ENCODE results near the gene FADS3. TPM values are rescaled to one million over a fixed set of nuclear protein-coding genes. Genes with fewer than 3 reads are reported as not detected.

The FADS3 gene
- total RNA-seq, 1 experiment from 2014 or later: 22.6 TPM

DNA sequence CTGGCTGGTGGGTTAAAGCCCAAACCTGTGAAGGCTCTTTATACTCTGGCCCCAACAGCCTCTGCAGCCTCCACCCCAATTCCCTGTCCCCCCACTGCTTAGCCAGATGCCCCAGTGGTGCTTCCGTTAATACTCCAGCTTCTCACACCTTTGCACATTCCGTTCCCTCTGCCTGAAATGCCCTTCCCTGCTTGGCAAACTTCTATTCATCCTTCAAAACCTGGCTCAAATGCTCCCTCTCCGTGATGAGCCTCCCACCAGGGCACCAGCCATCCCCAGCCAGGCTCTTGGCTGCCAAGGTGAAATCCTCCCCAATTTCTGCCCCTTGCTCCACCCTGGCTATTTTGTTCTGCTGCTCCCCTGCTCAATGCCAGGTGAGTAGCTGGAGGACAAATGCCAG, 12.5 kb upstream of the FADS3 start:
- Histone ChIP-seq H3K9me3 (ENCODE audit: control insufficient read depth, insufficient read depth, low read depth, low read length) (no peaks in the 10 kb centered on the region), H3K4me1 (ENCODE audit: control insufficient read depth, insufficient read depth, low read length) (no peaks in the 10 kb centered on the region), H3K4me3 (ENCODE audit: low read depth in 2 of 2, low read length in 2 of 2) (no peak overlapping the region), H3K27me3 (ENCODE audit: control insufficient read depth, insufficient read depth, low read length) (no peaks in the 10 kb centered on the region), H3K36me3 (ENCODE audit: control insufficient read depth, insufficient read depth, low read length) (no peaks in the 10 kb centered on the region), H3K27ac (ENCODE audit: low read length) (no peak overlapping the region)
- ATAC-seq (no peak), DNase-seq (ENCODE audit: low read depth, low spot score) (no peak)
- in situ Hi-C loops (cut with HindIII; ENCODE audit: low pct_unique_long_range_greater_than_20kb, low sequenced_read_pairs): no loop called here
- intact Hi-C loops (cut with micrococcal nuclease; ENCODE audit: unreplicated experiment): no loop called here
- no TSS peak for BruUV-seq (replicated peaks)
- CTCF ChIA-PET: interaction anchor here (1.2 kb wide), 1 partner anchor 43 kb away, joined by 3 read pairs; no protein-coding TSS in a partner anchor
- TF ChIP-seq, protein P1, sequence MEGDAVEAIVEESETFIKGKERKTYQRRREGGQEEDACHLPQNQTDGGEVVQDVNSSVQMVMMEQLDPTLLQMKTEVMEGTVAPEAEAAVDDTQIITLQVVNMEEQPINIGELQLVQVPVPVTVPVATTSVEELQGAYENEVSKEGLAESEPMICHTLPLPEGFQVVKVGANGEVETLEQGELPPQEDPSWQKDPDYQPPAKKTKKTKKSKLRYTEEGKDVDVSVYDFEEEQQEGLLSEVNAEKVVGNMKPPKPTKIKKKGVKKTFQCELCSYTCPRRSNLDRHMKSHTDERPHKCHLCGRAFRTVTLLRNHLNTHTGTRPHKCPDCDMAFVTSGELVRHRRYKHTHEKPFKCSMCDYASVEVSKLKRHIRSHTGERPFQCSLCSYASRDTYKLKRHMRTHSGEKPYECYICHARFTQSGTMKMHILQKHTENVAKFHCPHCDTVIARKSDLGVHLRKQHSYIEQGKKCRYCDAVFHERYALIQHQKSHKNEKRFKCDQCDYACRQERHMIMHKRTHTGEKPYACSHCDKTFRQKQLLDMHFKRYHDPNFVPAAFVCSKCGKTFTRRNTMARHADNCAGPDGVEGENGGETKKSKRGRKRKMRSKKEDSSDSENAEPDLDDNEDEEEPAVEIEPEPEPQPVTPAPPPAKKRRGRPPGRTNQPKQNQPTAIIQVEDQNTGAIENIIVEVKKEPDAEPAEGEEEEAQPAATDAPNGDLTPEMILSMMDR (IDR thresholded peaks at IDR 0.05): no peak
- TF ChIP-seq POLR2AphosphoS5 (IDR thresholded peaks at IDR 0.05; ENCODE audit: low read depth, low read length): no peak
- no peak for TF ChIP-seq TCF7L2 (IDR thresholded peaks at IDR 0.05; ENCODE audit: low read depth, low read length)
- TF ChIP-seq, protein P2, sequence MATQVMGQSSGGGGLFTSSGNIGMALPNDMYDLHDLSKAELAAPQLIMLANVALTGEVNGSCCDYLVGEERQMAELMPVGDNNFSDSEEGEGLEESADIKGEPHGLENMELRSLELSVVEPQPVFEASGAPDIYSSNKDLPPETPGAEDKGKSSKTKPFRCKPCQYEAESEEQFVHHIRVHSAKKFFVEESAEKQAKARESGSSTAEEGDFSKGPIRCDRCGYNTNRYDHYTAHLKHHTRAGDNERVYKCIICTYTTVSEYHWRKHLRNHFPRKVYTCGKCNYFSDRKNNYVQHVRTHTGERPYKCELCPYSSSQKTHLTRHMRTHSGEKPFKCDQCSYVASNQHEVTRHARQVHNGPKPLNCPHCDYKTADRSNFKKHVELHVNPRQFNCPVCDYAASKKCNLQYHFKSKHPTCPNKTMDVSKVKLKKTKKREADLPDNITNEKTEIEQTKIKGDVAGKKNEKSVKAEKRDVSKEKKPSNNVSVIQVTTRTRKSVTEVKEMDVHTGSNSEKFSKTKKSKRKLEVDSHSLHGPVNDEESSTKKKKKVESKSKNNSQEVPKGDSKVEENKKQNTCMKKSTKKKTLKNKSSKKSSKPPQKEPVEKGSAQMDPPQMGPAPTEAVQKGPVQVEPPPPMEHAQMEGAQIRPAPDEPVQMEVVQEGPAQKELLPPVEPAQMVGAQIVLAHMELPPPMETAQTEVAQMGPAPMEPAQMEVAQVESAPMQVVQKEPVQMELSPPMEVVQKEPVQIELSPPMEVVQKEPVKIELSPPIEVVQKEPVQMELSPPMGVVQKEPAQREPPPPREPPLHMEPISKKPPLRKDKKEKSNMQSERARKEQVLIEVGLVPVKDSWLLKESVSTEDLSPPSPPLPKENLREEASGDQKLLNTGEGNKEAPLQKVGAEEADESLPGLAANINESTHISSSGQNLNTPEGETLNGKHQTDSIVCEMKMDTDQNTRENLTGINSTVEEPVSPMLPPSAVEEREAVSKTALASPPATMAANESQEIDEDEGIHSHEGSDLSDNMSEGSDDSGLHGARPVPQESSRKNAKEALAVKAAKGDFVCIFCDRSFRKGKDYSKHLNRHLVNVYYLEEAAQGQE (IDR thresholded peaks at IDR 0.05; ENCODE audit: insufficient read depth in 1 of 2, low read depth in 2 of 2, low read length in 1 of 2): no peak
- TF ChIP-seq SIN3A (IDR thresholded peaks at IDR 0.05; ENCODE audit: borderline replicate concordance, insufficient read depth, low read depth, low read length): no peak
- POLR2A ChIA-PET: no interaction called here

DNA sequence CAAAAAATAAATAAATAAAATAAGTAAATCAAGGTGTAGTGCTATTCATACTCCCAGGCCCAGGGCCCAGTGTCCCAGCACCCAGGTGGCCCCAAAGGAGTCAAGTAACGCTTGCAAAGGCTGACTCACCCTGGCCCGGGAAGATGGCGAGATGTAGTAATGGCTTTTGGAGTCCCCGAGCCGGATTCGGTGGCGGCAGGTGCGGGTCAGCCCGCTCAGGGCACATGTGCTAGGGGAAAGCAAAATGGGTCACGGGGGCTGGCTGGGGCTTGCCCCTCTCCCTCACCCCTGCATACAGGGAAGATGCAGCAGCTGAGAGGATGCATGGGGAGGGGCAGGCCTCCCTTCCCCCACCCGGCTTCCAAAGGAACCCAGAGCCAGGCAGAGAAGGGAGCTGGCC, 11.0 kb upstream of the FADS3 start:
- CTCF ChIA-PET: interaction anchor here (0.7 to 2.3 kb wide), 5 partner anchors 40 to 206 kb away, joined by 3 to 9 read pairs (median 4); no protein-coding TSS in a partner anchor
- DNase-seq (ENCODE audit: low read depth, low spot score) (no peak), ATAC-seq (no peak)
- TF ChIP-seq POLR2AphosphoS5 (IDR thresholded peaks at IDR 0.05; ENCODE audit: low read depth, low read length): no peak
- TF ChIP-seq, protein P1 (IDR thresholded peaks at IDR 0.05): no peak
- TF ChIP-seq SIN3A (IDR thresholded peaks at IDR 0.05; ENCODE audit: borderline replicate concordance, insufficient read depth, low read depth, low read length): no peak
- no peak for TF ChIP-seq TCF7L2 (IDR thresholded peaks at IDR 0.05; ENCODE audit: low read depth, low read length)
- TF ChIP-seq, protein P2 (IDR thresholded peaks at IDR 0.05; ENCODE audit: insufficient read depth in 1 of 2, low read depth in 2 of 2, low read length in 1 of 2): no peak
- Histone ChIP-seq H3K27me3 (ENCODE audit: control insufficient read depth, insufficient read depth, low read length) (no peaks in the 10 kb centered on the region), H3K4me3 (ENCODE audit: low read depth in 2 of 2, low read length in 2 of 2) (no peak overlapping the region), H3K36me3 (ENCODE audit: control insufficient read depth, insufficient read depth, low read length) (no peaks in the 10 kb centered on the region), H3K9me3 (ENCODE audit: control insufficient read depth, insufficient read depth, low read depth, low read length) (no peaks in the 10 kb centered on the region), H3K27ac (ENCODE audit: low read length) (no peak overlapping the region), H3K4me1 (ENCODE audit: control insufficient read depth, insufficient read depth, low read length) (no peaks in the 10 kb centered on the region)
- BruUV-seq (replicated peaks): no TSS peak
- intact Hi-C loops (cut with micrococcal nuclease; ENCODE audit: unreplicated experiment) (no loop called here), in situ Hi-C loops (cut with HindIII; ENCODE audit: low pct_unique_long_range_greater_than_20kb, low sequenced_read_pairs) (no loop called here)
- POLR2A ChIA-PET: no interaction called here

All from Panc1 (cell line).